ENCODE data around the gene SLFNL1.

SLFNL1 gene

DNA sequence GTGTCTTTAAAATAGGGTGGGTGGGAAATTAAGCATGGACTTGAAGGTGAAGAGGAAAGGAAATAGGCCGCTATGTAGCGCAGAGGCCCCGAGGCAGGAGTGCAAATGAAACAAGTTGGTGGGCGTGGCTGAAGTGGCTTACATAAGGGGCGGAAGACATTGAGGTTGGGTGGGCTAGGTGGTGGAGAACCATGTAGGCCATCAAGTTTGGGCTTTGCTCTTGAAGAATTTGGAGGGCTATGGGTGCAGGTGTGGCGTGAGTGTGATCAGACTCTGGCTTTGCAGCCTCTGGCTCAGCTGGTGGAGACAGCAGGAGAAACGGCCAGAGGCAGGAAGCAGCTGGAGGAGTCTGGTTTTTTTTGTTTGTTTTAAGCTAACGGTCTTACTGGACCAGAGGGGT, 6.7 kb downstream of the SLFNL1 start:
- TF ChIP-seq, protein P1, sequence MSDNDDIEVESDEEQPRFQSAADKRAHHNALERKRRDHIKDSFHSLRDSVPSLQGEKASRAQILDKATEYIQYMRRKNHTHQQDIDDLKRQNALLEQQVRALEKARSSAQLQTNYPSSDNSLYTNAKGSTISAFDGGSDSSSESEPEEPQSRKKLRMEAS (IDR thresholded peaks at IDR 0.05), result no peak
- TF ChIP-seq EP300 (IDR thresholded peaks at IDR 0.05; ENCODE audit: borderline replicate concordance), result no peak
- TF ChIP-seq NFIC (IDR thresholded peaks at IDR 0.05), result no peak
- no peak for TF ChIP-seq ZBTB7A (IDR thresholded peaks at IDR 0.05; ENCODE audit: low read depth)

DNA sequence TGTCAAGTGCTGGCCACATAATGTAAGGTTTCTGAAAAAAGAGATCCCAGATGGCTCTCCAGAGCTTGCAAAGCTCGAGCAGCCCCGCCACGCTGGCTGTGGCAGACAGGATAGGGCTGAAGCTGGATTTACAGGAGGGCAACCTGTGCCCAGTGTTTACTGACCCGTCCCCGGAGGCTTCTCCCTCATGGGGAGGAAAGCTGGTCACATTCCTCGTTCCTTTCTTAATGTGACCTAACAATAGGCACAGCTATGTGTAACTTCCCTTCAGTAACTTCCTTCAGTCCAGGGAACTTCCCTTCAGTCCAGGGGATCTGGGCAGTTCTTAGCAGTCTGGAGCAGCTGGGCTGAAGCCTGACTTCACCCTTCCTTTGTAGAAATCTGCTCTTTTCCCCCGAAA, 7.7 kb downstream of the SLFNL1 start:
- TF ChIP-seq ZBTB7A (IDR thresholded peaks at IDR 0.05; ENCODE audit: low read depth) (no peak), NFIC (IDR thresholded peaks at IDR 0.05) (no peak), YY1 (IDR thresholded peaks at IDR 0.05; ENCODE audit: low read depth) (no peak), TEAD4 (IDR thresholded peaks at IDR 0.05) (no peak)
- TF ChIP-seq, protein P2, sequence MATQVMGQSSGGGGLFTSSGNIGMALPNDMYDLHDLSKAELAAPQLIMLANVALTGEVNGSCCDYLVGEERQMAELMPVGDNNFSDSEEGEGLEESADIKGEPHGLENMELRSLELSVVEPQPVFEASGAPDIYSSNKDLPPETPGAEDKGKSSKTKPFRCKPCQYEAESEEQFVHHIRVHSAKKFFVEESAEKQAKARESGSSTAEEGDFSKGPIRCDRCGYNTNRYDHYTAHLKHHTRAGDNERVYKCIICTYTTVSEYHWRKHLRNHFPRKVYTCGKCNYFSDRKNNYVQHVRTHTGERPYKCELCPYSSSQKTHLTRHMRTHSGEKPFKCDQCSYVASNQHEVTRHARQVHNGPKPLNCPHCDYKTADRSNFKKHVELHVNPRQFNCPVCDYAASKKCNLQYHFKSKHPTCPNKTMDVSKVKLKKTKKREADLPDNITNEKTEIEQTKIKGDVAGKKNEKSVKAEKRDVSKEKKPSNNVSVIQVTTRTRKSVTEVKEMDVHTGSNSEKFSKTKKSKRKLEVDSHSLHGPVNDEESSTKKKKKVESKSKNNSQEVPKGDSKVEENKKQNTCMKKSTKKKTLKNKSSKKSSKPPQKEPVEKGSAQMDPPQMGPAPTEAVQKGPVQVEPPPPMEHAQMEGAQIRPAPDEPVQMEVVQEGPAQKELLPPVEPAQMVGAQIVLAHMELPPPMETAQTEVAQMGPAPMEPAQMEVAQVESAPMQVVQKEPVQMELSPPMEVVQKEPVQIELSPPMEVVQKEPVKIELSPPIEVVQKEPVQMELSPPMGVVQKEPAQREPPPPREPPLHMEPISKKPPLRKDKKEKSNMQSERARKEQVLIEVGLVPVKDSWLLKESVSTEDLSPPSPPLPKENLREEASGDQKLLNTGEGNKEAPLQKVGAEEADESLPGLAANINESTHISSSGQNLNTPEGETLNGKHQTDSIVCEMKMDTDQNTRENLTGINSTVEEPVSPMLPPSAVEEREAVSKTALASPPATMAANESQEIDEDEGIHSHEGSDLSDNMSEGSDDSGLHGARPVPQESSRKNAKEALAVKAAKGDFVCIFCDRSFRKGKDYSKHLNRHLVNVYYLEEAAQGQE (IDR thresholded peaks at IDR 0.05; ENCODE audit: low read depth), result no peak

DNA sequence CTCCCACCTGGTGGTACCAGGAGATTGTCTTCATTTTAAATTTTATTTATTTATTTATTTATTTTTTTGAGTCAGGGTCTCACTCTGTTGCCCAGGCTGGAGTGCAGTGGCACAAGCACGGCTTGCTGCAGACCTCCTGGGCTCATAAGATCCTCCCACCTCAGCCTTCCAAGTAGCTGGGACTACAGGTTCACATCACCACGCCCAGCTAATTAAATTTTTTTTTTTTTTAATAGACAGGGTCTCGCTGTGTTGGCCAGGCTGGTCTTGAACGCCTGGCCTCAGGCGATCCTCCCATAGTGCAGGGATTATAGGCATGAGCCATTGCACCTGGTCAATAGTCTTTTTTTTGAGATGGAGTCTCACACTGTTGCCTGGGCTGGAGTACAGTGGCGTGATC, 8.5 kb downstream of the SLFNL1 start:
- TF ChIP-seq CREB1 (IDR thresholded peaks at IDR 0.05; ENCODE audit: low read depth) (no peak), CEBPB (IDR thresholded peaks at IDR 0.05) (no peak), EP300 (IDR thresholded peaks at IDR 0.05; ENCODE audit: borderline replicate concordance) (no peak), RAD21 (IDR thresholded peaks at IDR 0.05; ENCODE audit: low read depth) (no peak), FOXM1 (IDR thresholded peaks at IDR 0.05; ENCODE audit: borderline replicate concordance, low read depth) (no peak), NFIC (IDR thresholded peaks at IDR 0.05) (no peak), TEAD4 (IDR thresholded peaks at IDR 0.05) (no peak), EGR1 (IDR thresholded peaks at IDR 0.05) (no peak), ZBTB7A (IDR thresholded peaks at IDR 0.05; ENCODE audit: low read depth) (no peak), TAF1 (IDR thresholded peaks at IDR 0.05; ENCODE audit: low read depth) (no peak), YY1 (IDR thresholded peaks at IDR 0.05; ENCODE audit: low read depth) (no peak), TCF12 (IDR thresholded peaks at IDR 0.05; ENCODE audit: low read depth) (no peak)
- TF ChIP-seq, protein P3, sequence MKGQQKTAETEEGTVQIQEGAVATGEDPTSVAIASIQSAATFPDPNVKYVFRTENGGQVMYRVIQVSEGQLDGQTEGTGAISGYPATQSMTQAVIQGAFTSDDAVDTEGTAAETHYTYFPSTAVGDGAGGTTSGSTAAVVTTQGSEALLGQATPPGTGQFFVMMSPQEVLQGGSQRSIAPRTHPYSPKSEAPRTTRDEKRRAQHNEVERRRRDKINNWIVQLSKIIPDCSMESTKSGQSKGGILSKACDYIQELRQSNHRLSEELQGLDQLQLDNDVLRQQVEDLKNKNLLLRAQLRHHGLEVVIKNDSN (IDR thresholded peaks at IDR 0.05), result no peak
- TF ChIP-seq, protein P2 (IDR thresholded peaks at IDR 0.05; ENCODE audit: low read depth), result no peak
- TF ChIP-seq, protein P1 (IDR thresholded peaks at IDR 0.05), result no peak

DNA sequence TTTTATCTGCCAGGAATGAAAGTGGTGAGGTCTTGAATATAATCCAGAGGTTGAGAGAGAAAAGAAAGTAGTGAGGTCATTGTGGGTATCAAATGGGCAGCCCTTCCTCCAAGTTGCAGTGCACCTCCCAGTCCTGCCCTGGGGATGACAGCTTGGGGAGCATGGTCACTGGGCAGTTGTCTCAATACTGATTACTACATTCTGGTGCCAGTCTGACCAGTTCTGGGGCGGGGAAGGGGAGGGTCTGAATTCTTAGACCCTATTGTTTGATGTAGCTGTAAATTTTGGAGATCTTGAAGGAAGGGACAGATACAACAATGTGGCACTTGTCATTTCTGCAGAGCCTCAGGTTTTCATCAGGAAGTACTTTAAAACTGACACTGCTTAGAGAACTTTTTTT, 11.2 kb downstream of the SLFNL1 start:
- TF ChIP-seq, protein P1 (IDR thresholded peaks at IDR 0.05), result no peak
- 0 out of 2 replicates have a peak, but pooled peaks have one; percentile 10 for TF ChIP-seq TEAD4 (IDR thresholded peaks at IDR 0.05)

DNA sequence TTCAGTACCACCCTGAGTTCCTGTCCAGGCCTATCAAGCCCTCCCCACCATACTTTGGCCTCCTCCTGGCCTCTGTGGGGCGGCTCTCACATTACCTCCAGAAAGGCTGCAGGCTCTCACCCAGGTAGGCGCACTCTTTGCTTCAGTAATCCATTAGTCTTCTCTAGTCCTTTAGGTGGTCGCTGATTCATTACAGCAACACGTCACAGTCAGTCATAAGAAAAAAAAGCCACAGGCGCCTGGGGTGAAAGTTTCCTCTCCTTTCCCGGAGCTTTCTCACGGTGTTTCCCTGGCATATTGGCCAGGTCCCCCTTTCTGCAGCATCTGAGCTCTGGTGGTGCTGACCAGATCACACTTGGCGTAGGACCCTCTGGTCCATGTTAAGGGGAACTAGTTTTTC, 12.1 kb downstream of the SLFNL1 start:
- TF ChIP-seq ZBTB7A (IDR thresholded peaks at IDR 0.05; ENCODE audit: low read depth), result no peak
- no peak for TF ChIP-seq CREB1 (IDR thresholded peaks at IDR 0.05; ENCODE audit: low read depth)
- no peak for TF ChIP-seq RAD21 (IDR thresholded peaks at IDR 0.05; ENCODE audit: low read depth)
- TF ChIP-seq EGR1 (IDR thresholded peaks at IDR 0.05), result no peak
- TF ChIP-seq, protein P1 (IDR thresholded peaks at IDR 0.05), result no peak
- TF ChIP-seq, protein P2 (IDR thresholded peaks at IDR 0.05; ENCODE audit: low read depth), result no peak
- TF ChIP-seq YY1 (IDR thresholded peaks at IDR 0.05; ENCODE audit: low read depth), result no peak
- TF ChIP-seq, protein P3 (IDR thresholded peaks at IDR 0.05), result no peak
